Measurements from ENCODE around the gene CCDC141. TPM values are rescaled to one million over a fixed set of nuclear protein-coding genes. Genes with fewer than 3 reads are reported as not detected.

CCDC141 gene
- total and polyA plus RNA-seq, 8 donors = 0.66 to 11.3 (median 5.4) TPM

GRCh38 chr2:178828486-178828881 lies 221.5 kb downstream of the CCDC141 start:
- Histone ChIP-seq H3K4me1 (no peaks in the 10 kb centered on the region), H3K27me3 (no peaks in the 10 kb centered on the region), H3K9me3 (no peaks in the 10 kb centered on the region), H3K4me3 (no peak overlapping the region), H3K36me3 (no peaks in the 10 kb centered on the region), H3K27ac (no peak overlapping the region)
- no peak for FAIRE-seq
- intact Hi-C loops (cut with DNase I) = no loop called here
- 76 to 93% methylated on average over 4 of the region's 4 CpGs for WGBS, 2 donors
- no peak for TF ChIP-seq CTCF (IDR thresholded peaks at IDR 0.05)
- ATAC-seq = no peak
- DNase-seq = no peak

- no peaks in the 10 kb centered on the region for H3K9me3 ChIP-seq
- intact Hi-C loops (cut with DNase I) = no loop called here
- TF ChIP-seq CTCF (IDR thresholded peaks at IDR 0.05) = no peak
- WGBS, 2 donors = 60 to 69% methylated on average over 9 of the region's 9 CpGs
- H3K4me1 ChIP-seq = no peaks in the 10 kb centered on the region
- no peaks in the 10 kb centered on the region for H3K27me3 ChIP-seq
- DNase-seq (no peak), ATAC-seq (peak in 1 of 4 donors; percentile 25), FAIRE-seq (no peak)
- H3K36me3 ChIP-seq = no peaks in the 10 kb centered on the region
- no peak overlapping the region for H3K27ac ChIP-seq
- no peak overlapping the region for H3K4me3 ChIP-seq
These were observed 222.0 kb downstream of the CCDC141 start for GRCh38 chr2:178827739-178828485.

GRCh38 chr2:178827111-178827510 lies 222.8 kb downstream of the CCDC141 start:
- 74 to 87% methylated on average over 1 of the region's 1 CpG for WGBS, 2 donors
- Histone ChIP-seq H3K4me3 (no peak overlapping the region), H3K4me1 (no peaks in the 10 kb centered on the region), H3K27ac (no peak overlapping the region), H3K36me3 (no peaks in the 10 kb centered on the region), H3K9me3 (no peaks in the 10 kb centered on the region), H3K27me3 (no peaks in the 10 kb centered on the region)
- no peak for TF ChIP-seq CTCF (IDR thresholded peaks at IDR 0.05)
- intact Hi-C loops (cut with DNase I) = no loop called here
- ATAC-seq (no peak), FAIRE-seq (no peak), DNase-seq (no peak)

GRCh38 chr2:178825183-178825582 lies 224.8 kb downstream of the CCDC141 start:
- Histone ChIP-seq H3K9me3 (no peaks in the 10 kb centered on the region), H3K27me3 (no peaks in the 10 kb centered on the region), H3K4me3 (no peak overlapping the region), H3K27ac (no peak overlapping the region), H3K4me1 (no peaks in the 10 kb centered on the region), H3K36me3 (no peaks in the 10 kb centered on the region)
- TF ChIP-seq CTCF (IDR thresholded peaks at IDR 0.05) = no peak
- no peak for DNase-seq
- ATAC-seq = no peak
- FAIRE-seq = no peak
- 46 to 80% methylated on average over 1 of the region's 1 CpG for WGBS, 2 donors
- intact Hi-C loops (cut with DNase I) = no loop called here

- FAIRE-seq = no peak
- H3K9me3 ChIP-seq = no peaks in the 10 kb centered on the region
- 96 to 97% methylated on average over 7 of the region's 7 CpGs for WGBS, 2 donors
- DNase-seq = no peak
- intact Hi-C loops (cut with DNase I) = no loop called here
- no peaks in the 10 kb centered on the region for H3K4me1 ChIP-seq
- no peak for TF ChIP-seq CTCF (IDR thresholded peaks at IDR 0.05)
- H3K27ac ChIP-seq = no peak overlapping the region
- H3K4me3 ChIP-seq = no peak overlapping the region
- H3K36me3 ChIP-seq = no peaks in the 10 kb centered on the region
- no peak for ATAC-seq
- H3K27me3 ChIP-seq = no peaks in the 10 kb centered on the region
These were observed 225.8 kb downstream of the CCDC141 start for GRCh38 chr2:178824181-178824580.
